NCI-H1694 treated with DMSO at 0.1 percent for 48 hours (cell line): ENCODE measurements around the gene FXYD7.
"Not testable (repeated sequence)": the region's sequence is repeated elsewhere in the genome, so short reads cannot be mapped to it uniquely, and the experiment has no call there.

Experiments
- DNase-seq: peaks from one replicate; lab custom pipeline; 2025; lab: John Stamatoyannopoulos, UW

The FXYD7 gene

GRCh38 chr19:35144600-35145436 lies 1.8 kb downstream of the FXYD7 start:
- DNase-seq, result no peak

GRCh38 chr19:35146746-35147459 lies 3.8 kb downstream of the FXYD7 start:
- DNase-seq, result no peak

- no peak for DNase-seq
Measured at GRCh38 chr19:35149463-35149862, 6.4 kb downstream of the FXYD7 start.

DNA sequence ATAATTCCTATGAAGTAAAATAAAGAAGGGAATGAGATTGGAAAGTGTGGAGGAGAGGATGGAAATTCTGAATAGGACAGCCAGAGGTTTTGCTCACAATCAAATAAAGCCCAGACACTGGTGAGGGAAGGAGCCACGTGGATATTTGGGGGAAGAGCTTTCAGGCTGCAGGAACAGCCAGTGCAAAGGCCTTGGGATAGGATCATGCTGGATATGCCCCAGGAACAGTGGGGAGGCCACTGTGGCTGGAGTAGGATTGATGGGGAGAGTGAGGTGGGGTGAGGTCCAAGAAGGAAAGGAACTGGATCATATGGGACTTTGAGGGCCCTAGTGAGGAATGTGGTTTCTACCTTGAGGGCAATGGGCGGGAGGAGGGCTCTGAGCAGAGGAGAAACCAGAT lies 7.4 kb downstream of the FXYD7 start:
- DNase-seq, result no peak

DNA sequence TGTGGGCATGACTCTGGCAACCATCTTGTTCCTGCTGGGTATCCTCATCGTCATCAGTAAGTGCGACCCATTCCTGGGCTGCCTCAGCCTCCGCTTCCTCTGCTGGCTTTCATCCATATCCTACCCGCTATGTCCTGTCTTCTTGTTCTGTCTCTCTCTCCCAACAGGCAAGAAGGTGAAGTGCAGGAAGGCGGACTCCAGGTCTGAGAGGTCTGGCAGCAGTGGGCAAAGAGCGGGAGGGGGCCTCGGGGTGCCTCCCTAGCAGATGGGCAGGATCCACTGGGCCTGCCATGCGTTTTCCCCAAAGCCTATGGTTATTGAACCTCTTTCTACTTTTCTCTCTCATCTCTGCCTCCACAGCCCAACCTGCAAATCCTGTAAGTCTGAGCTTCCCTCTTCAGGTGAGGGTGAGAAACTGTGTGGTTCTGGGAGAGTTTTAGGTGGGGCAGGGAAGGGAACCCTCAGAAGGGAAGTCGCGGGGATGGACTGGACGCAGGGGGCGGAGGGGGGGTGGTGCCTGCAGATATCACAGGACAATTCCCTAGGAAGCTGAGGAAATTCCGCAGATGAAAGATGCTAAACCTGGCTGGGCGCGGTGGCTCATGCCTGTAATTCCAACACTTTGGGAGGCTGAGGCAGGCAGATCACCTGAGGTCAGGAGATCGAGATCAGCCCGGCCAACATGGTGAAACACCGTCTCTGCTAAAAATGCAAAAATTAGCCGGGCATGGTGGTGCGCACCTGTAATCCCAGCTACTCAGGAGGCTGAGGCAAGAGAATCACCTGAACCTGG lies 8.4 kb downstream of the FXYD7 start:
- no peak for DNase-seq

GRCh38 chr19:35153129-35153522 lies 10.1 kb downstream of the FXYD7 start:
- not testable (repeated sequence) for DNase-seq

DNA sequence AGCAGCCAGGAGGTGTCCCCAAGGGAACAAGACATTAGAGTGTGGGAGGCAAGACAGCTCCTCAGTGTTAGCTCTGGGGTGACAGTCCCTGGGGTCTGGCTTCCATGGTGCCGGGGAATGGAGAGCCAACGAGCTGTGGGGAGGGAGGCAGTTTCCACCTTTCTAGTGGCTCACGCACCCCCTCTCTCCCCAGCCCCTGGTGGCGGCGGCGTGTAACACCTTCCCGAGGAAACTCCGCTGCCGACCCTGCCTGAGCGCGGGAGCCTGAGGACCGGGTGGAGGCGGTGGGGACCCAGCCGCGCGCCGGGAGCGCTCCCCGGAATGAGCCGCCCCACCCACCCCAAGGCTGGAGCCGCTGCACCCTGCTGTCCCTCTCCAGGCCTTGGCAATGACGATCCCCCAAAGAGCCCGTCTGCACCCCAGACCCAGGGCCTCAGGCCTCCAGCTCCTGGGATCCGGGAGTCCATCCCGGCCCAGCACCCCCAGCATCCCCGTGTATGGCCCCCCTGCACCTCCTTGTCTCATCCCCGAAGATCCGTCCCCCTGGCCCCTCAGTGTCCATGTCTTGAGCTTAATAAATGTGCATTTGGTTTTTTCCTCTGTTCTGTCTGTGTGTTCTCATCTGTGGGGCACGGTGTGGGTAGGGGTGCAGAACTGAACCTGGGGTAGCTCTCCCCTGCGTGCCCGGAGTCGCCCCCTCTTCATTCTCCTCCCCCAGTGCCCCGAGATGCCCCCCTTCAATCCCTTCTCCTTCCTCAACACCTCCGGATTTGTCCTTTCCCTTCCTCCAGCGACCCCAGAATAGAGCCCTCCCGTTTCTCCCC lies 10.9 kb downstream of the FXYD7 start:
- DNase-seq, result peak; percentile 34

GRCh38 chr19:35154525-35155406 lies 11.7 kb downstream of the FXYD7 start, which contains the start of gene FXYD5:
FXYD5 (plus strand) TSS chr19:35154735; CDS start chr19:35155551, 816 bp downstream.
- DNase-seq, result peak; percentile 17

GRCh38 chr19:35155441-35155840 lies 12.4 kb downstream of the FXYD7 start:
- DNase-seq, result no peak

DNA sequence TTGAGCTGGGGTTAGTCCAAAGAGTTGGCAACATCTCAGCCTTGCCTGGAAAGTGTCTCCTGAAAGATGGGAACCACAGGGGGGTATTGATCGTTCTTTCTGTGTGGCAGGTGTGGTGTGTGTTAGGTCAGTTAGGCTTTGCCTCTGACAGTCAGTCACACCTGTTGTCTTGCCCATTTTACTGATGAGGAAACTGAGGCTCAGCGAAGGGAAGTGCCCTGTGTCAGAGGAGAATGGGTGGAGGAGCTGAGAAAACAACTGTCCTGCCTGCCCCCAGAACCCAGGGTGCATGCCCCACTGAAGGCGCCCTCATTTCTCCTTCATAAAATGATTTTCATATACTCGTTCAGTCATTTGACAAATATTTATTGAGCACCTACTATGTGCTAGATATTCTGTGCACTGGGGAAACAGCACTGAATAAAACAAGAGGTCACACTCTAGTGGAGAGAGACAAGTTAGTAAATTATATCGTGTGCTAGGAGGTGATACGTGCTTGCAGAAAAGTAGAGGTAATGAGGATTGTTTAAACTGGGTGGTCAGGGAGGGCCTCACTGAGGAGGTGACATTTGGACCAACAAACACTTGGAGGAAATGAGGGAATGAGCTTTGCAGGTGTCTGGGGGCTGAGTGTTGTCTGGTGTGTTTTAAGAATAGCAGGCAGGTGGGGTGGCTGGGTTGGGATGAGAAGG lies 13.1 kb downstream of the FXYD7 start:
- DNase-seq, result no peak

GRCh38 chr19:35156673-35157014 lies 13.6 kb downstream of the FXYD7 start:
- no peak for DNase-seq

DNA sequence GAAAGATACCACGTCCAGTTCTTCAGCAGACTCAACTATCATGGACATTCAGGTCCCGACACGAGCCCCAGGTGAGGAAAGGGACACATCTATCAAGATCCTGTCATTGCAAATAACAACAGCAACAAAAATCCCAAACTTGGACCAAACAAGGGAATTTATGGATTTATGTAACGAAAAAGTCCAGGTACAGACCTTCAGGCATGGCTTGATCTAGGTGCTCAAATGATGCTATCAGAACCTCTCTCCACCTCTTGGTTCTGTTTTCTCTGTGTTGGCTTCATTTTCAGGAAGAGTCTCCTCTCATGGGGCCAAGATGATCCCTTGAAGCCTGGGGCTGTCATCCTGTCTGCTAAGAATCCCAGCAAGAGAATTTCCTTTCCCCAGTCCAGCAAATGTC lies 14.4 kb downstream of the FXYD7 start:
- no peak for DNase-seq

GRCh38 chr19:35159606-35160005 lies 16.6 kb downstream of the FXYD7 start:
- no peak for DNase-seq

- DNase-seq, result no peak
Measured at GRCh38 chr19:35160629-35161433, 17.8 kb downstream of the FXYD7 start.

- DNase-seq, result no peak
Measured at GRCh38 chr19:35161434-35161743, 18.3 kb downstream of the FXYD7 start.

GRCh38 chr19:35162471-35163326 lies 19.6 kb downstream of the FXYD7 start:
- no peak for DNase-seq

GRCh38 chr19:35164418-35164817 lies 21.4 kb downstream of the FXYD7 start:
- no peak for DNase-seq
